PFSK-1 (cell line): ENCODE results near the gene RALGAPA2.

ENCODE experiments used
- FOXP2 ChIP-seq: optimal IDR thresholded peaks from 2 replicates; pipeline ENCODE3; 2011; ENCODE audit warnings: borderline replicate concordance, control low read depth, inconsistent platforms; ENCODE audit not compliant: insufficient read depth; ENCODE audit errors: extremely low read length, extremely low read depth
- POLR2AphosphoS5 ChIP-seq: IDR thresholded peaks from 2 replicates; pipeline ENCODE4 v1.6.1; 2012; ENCODE audit warnings: low read depth, mild to moderate bottlenecking, control low read depth, low read length, moderate library complexity
- REST ChIP-seq, 2 experiments: IDR thresholded peaks; 2 replicates each; pipeline versions ENCODE4 v1.6.1 to v1.8.0; 2011 to 2012; ENCODE audit warnings: low read depth in 2 of 2, low read length in 2 of 2, control low read depth in 1 of 2, inconsistent platforms in 1 of 2, mild to moderate bottlenecking in 1 of 2, moderate library complexity in 1 of 2; ENCODE audit not compliant: insufficient read depth in 1 of 2
- SIN3A ChIP-seq: IDR thresholded peaks from 2 replicates; pipeline ENCODE4 v1.6.1; 2012; ENCODE audit warnings: mild to moderate bottlenecking, low read length, moderate library complexity, borderline replicate concordance; ENCODE audit not compliant: insufficient read depth
- TAF1 ChIP-seq: IDR thresholded peaks from 2 replicates; pipeline ENCODE4 v1.6.1; 2012; ENCODE audit warnings: low read length, control low read depth, borderline replicate concordance; ENCODE audit not compliant: insufficient read depth

- no peak for TF ChIP-seq TAF1
- no peak for TF ChIP-seq REST (IDR thresholded peaks at IDR 0.05; ENCODE audit: insufficient read depth in 1 of 2, low read depth in 2 of 2, low read length in 2 of 2)
- no peak for TF ChIP-seq SIN3A
- no peak for TF ChIP-seq POLR2AphosphoS5
- TF ChIP-seq FOXP2: no peak
Observed at GRCh38 chr20:20637998-20638725, 74.3 kb downstream of the RALGAPA2 start.
